PC-9 (cell line): ENCODE measurements around the gene ATOH8. TPM values are rescaled to one million over a fixed set of nuclear protein-coding genes. Genes with fewer than 3 reads are reported as not detected.

ENCODE experiments used
- BruUV-seq: library from RNA; stranded (reverse); fragments of 400-500 nt; replicated peaks from 2 replicates; lab custom pipeline; 2021; lab: Mats Ljungman, UMichigan
- CTCF ChIA-PET: fragments of 300-600 bp; sonication (Branson Sonifier 250); formaldehyde crosslinking; loops from one replicate; lab custom pipeline; 2022; ENCODE audit warnings: antibody characterized with exemption; lab: Charles Lee
- POLR2A ChIA-PET: fragments of 300-600 bp; sonication (Branson Sonifier 250); formaldehyde crosslinking; loops from one replicate; lab custom pipeline; 2022; ENCODE audit warnings: antibody characterized with exemption; ENCODE audit not compliant: unreplicated experiment; lab: Charles Lee
- DNase-seq, 2 experiments: peaks; one replicate each; pipeline versions ENCODE4 v3.0.0 to v3.0.0-alpha.2; 2015 to 2022; ENCODE audit warnings: mixed read lengths in 1 of 2
- H2AFZ ChIP-seq: fragments of 200-600 bp; sonication (generic); 2 replicates; pipeline ENCODE4 v1.8.1; 2017; ENCODE audit warnings: antibody characterized with exemption
- H3F3A ChIP-seq: fragments of 200-600 bp; sonication (generic); 2 replicates; pipeline ENCODE4 v1.8.1; 2017; ENCODE audit warnings: antibody characterized with exemption, mild to moderate bottlenecking, low read depth; ENCODE audit not compliant: insufficient read depth
- H3K27ac ChIP-seq: fragments of 200-600 bp; sonication (generic); 2 replicates; pipeline ENCODE4 v1.6.1; 2016; ENCODE audit warnings: mixed run types
- H3K27me3 ChIP-seq: fragments of 200-600 bp; sonication (generic); 2 replicates; pipeline ENCODE4 v1.6.1; 2016; ENCODE audit warnings: low read depth, mixed run types; ENCODE audit not compliant: insufficient read depth
- H3K36me3 ChIP-seq: fragments of 200-600 bp; sonication (generic); 2 replicates; pipeline ENCODE4 v1.6.1; 2016; ENCODE audit warnings: low read depth, mixed run types
- H3K4me1 ChIP-seq: fragments of 200-600 bp; sonication (generic); replicated peaks from 2 replicates; pipeline ENCODE4 v1.6.1; 2016; ENCODE audit warnings: mixed run types; ENCODE audit not compliant: insufficient read depth
- H3K4me2 ChIP-seq: fragments of 200-600 bp; sonication (generic); 2 replicates; pipeline ENCODE4 v1.6.1; 2017; ENCODE audit warnings: mixed run types
- H3K4me3 ChIP-seq: fragments of 200-600 bp; sonication (generic); 2 replicates; pipeline ENCODE4 v1.6.1; 2016; ENCODE audit warnings: mixed run types
- H3K79me2 ChIP-seq: fragments of 200-600 bp; sonication (generic); 2 replicates; pipeline ENCODE4 v1.6.1; 2017; ENCODE audit warnings: low read depth, mixed run types
- H3K9me2 ChIP-seq: fragments of 200-600 bp; sonication (generic); 2 replicates; pipeline ENCODE4 v1.8.1; 2017; ENCODE audit warnings: mild to moderate bottlenecking; ENCODE audit not compliant: insufficient read depth
- H3K9me3 ChIP-seq: fragments of 200-600 bp; sonication (generic); 2 replicates; pipeline ENCODE4 v1.8.1; 2016; ENCODE audit warnings: low read depth; ENCODE audit not compliant: insufficient read depth
- H4K20me1 ChIP-seq: fragments of 200-600 bp; sonication (generic); 2 replicates; pipeline ENCODE4 v1.8.1; 2017; ENCODE audit not compliant: insufficient read depth
- EZH2 ChIP-seq: fragments of 200-600 bp; sonication (generic); IDR thresholded peaks from 2 replicates; pipeline ENCODE4 v1.8.0; 2017; ENCODE audit warnings: antibody characterized with exemption, low read depth
- intact Hi-C: fragments of 100-400 bp; cut with micrococcal nuclease; formaldehyde crosslinking; loops from one replicate; pipeline ENCODE4 v1.10.0; 2022; ENCODE audit not compliant: unreplicated experiment
- total RNA-seq: library from RNA; stranded (reverse); gene quantifications from 2 replicates; pipeline ENCODE4 v1.2.3, GENCODE V29; 2021
- TF ChIP-seq, protein P1 (sequence below): fragments of 200-600 bp; sonication (generic); conservative IDR thresholded peaks from 2 replicates; pipeline ENCODE4 v1.6.1; 2017; ENCODE audit warnings: mixed run types, antibody characterized with exemption, mild to moderate bottlenecking, moderate library complexity

Gene ATOH8
- total RNA-seq, 1 experiment from 2014 or later = not detected

DNA sequence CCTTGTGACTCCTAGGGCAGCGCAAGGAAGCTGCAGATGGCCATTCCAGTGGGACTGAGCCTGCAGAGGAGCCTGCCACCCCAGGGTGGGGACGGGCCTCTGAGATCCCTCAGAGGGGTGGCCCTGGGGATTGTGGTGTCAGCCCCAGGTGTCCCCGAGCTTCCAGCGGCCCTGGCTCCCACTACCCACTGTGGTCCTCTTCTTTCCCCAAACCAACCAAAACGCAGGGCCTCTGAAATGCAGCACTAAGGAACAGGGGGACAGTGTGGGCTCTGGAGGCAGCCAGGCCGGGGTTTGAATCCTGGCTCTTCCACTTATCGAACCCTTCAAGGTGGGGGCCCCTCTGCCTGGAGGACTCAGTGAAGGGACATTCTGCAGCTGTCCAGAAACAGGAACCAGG lies 32.7 kb downstream of the ATOH8 start:
- H3K27me3 ChIP-seq = no peaks in the 10 kb centered on the region; the same call in 1 of the 2 replicates
- BruUV-seq = no TSS peak
- DNase-seq = no peak
- no peaks in the 10 kb centered on the region for H3K36me3 ChIP-seq
- no peaks in the 10 kb centered on the region for H3K4me1 ChIP-seq
- TF ChIP-seq EZH2 = no peak
- TF ChIP-seq, protein P1, sequence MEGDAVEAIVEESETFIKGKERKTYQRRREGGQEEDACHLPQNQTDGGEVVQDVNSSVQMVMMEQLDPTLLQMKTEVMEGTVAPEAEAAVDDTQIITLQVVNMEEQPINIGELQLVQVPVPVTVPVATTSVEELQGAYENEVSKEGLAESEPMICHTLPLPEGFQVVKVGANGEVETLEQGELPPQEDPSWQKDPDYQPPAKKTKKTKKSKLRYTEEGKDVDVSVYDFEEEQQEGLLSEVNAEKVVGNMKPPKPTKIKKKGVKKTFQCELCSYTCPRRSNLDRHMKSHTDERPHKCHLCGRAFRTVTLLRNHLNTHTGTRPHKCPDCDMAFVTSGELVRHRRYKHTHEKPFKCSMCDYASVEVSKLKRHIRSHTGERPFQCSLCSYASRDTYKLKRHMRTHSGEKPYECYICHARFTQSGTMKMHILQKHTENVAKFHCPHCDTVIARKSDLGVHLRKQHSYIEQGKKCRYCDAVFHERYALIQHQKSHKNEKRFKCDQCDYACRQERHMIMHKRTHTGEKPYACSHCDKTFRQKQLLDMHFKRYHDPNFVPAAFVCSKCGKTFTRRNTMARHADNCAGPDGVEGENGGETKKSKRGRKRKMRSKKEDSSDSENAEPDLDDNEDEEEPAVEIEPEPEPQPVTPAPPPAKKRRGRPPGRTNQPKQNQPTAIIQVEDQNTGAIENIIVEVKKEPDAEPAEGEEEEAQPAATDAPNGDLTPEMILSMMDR = no peak
- no peak overlapping the region for H3K4me2 ChIP-seq
- H4K20me1 ChIP-seq = no peaks in the 10 kb centered on the region
- intact Hi-C loops = no loop called here
- H3K9me3 ChIP-seq = no peaks in the 10 kb centered on the region
- H3K27ac ChIP-seq = no peak overlapping the region
- no peaks in the 10 kb centered on the region for H3K9me2 ChIP-seq
- no peaks in the 10 kb centered on the region for H3F3A ChIP-seq
- no peaks in the 10 kb centered on the region for H3K79me2 ChIP-seq
- ChIA-PET CTCF (no interaction called here), POLR2A (no interaction called here)
- H2AFZ ChIP-seq = no peak overlapping the region
- no peak overlapping the region for H3K4me3 ChIP-seq

DNA sequence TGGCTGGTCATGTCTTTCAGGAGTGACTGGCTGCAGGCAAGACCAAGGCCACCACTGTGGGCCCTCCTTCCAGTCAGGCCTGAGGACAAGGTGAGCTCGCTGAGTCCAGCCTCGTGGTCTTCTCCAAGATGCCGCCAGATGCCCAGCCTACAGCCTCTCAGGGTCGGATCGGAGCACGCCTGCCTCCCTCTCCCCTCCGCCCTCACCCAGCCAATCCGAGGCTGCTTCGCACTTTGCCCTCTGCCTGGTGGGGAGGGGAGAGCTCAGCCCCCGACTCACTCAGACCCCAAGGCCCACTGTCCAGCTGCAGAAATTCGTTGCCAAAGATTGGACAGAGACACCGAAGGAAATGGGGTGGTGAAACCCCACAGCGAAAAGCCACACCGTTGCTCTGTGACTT lies 33.1 kb downstream of the ATOH8 start:
- no peaks in the 10 kb centered on the region for H3K4me1 ChIP-seq
- no peaks in the 10 kb centered on the region for H3K36me3 ChIP-seq
- H3K4me2 ChIP-seq = no peak overlapping the region
- H3K4me3 ChIP-seq = no peak overlapping the region
- ChIA-PET CTCF (no interaction called here), POLR2A (no interaction called here)
- intact Hi-C loops = no loop called here
- H2AFZ ChIP-seq = no peak overlapping the region
- DNase-seq = no peak
- H4K20me1 ChIP-seq = no peaks in the 10 kb centered on the region
- no peaks in the 10 kb centered on the region for H3K79me2 ChIP-seq
- H3K27me3 ChIP-seq = no peaks in the 10 kb centered on the region; the same call in 1 of the 2 replicates
- no peaks in the 10 kb centered on the region for H3K9me2 ChIP-seq
- no peaks in the 10 kb centered on the region for H3F3A ChIP-seq
- H3K27ac ChIP-seq = no peak overlapping the region
- no peak for TF ChIP-seq EZH2
- TF ChIP-seq, protein P1 = no peak
- no peaks in the 10 kb centered on the region for H3K9me3 ChIP-seq
- no TSS peak for BruUV-seq

DNA sequence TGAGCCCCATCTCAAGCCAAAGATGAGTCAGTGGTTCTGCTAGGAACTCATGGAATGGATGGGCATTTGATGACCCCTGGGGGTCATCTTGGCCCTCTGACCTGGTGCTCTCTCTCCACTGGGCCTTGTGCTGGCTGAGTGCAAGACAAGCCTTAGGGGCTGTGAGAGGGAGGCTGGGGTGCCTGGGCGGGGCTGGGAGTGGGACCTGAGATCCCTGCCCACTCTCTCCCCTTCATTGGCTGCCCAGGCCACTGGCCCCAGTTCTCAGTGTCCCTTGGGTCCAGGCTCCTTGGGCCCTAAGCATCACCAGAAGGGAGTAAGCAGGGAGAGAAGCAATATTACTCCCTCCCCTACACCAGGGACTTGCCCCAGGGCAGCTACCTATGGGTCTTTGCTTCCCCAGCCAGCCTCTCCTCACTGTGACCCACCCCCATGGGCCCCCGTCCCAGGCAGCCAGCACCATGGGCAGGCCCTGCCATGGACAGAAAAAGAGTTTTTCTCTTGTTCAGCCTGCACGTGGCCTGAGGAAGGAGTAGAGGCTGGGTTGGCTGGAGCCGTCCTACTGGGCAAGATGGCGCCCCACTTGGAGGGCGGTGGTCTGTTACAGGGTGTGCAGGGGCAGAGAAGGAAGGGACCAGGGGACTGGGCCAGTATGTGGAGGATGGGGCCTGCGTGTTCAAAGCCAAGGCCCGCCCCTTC lies 33.6 kb downstream of the ATOH8 start:
- H3K36me3 ChIP-seq = no peaks in the 10 kb centered on the region
- H3K4me2 ChIP-seq = no peak overlapping the region
- no TSS peak for BruUV-seq
- TF ChIP-seq EZH2 = no peak
- TF ChIP-seq, protein P1 = no peak
- ChIA-PET POLR2A (no interaction called here), CTCF (no interaction called here)
- H3K27ac ChIP-seq = no peak overlapping the region
- H3K4me1 ChIP-seq = 0 out of 2 replicates have a peak, but pooled peaks cover 2% of the 10 kb centered on the region
- no peaks in the 10 kb centered on the region for H3F3A ChIP-seq
- no peaks in the 10 kb centered on the region for H4K20me1 ChIP-seq
- H3K4me3 ChIP-seq = no peak overlapping the region
- H3K9me2 ChIP-seq = no peaks in the 10 kb centered on the region
- intact Hi-C loops = no loop called here
- DNase-seq = no peak
- no peaks in the 10 kb centered on the region for H3K79me2 ChIP-seq
- no peaks in the 10 kb centered on the region; the same call in 1 of the 2 replicates for H3K27me3 ChIP-seq
- H2AFZ ChIP-seq = no peak overlapping the region
- no peaks in the 10 kb centered on the region for H3K9me3 ChIP-seq
